HG03520 (cell line): ENCODE results near the gene ZSCAN10.
A peak's percentile ranks its signal among the peaks of the same experiment; 100 is the strongest.
"Not testable (repeated sequence)": the region's sequence is repeated elsewhere in the genome, so short reads cannot be mapped to it uniquely, and the experiment has no call there.

Experiments
- ATAC-seq: cut with Tn5 transposase; IDR thresholded peaks from one replicate; pipeline ENCODE4 v1.9.1; 2021; ENCODE audit warnings: mild to moderate bottlenecking, moderate library complexity; ENCODE audit not compliant: unreplicated experiment

ZSCAN10 gene

DNA sequence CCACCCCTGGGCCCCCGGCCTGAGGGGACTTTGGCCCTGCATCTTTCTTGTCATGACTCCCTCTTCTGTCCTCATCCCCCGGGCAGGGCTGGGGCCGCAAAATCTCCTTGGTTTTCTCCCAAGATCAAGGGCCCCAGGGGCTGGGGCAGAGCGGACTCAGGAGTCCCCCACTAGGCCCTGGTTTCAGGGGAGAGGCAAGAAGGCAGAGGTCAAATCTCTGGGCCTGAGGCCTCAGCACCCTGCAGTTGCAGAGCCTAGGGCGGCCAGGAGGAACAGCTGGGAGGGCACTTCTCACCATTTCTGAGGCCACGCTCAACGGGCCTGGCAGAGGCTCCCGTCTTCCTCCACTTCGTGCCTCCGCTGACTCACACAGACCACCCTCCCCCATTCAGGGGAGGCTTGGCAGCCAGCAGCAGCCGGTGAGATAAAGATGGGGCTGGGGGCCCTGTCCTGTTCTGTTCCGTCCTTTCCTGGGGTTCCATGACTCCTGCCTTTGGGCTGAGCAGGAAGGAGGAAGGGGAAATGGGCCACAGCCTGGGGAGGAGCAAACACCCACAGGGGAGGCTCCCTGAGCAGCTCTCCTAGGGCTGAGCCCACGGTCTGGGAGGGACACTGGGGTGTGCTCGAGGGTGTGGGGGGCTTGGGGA, 12.4 kb downstream of the ZSCAN10 start:
- no peak for ATAC-seq

DNA sequence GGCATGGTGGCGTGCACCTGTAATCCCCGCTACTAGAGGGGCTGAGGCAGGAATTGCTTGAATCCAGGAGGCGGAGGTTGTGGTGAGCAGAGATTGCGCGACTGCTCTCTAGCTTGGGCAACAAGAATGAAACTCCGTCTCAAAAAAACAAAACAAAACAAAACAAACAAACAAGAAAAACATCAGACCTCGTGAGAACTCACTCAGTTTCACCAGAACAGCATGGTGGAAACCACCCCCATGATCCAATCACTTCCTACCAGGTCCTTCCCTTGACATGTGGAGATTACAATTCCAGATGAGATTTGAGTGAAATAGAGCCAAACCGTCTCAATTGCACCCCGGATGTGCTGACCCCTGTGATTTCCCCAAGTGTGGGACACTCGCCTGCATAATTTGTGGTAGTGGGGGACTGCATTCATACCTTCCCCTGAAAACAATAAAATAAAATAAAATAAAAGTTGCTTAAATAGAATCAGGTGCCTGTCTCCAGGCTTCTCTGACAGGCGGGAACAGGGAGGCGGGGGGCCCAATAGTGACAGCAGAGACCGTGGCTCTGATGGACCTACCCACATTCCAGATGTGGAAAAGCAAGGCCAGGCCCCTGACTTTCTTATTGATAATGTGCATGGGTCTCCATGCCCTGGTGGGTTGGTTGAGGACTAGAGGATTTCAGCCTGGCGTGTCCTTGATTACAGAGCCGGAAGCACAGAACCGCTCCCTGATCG, 13.1 kb downstream of the ZSCAN10 start:
- no peak for ATAC-seq

- ATAC-seq = no peak
Measured at GRCh38 chr16:3084969-3085670, 14.0 kb downstream of the ZSCAN10 start.

DNA sequence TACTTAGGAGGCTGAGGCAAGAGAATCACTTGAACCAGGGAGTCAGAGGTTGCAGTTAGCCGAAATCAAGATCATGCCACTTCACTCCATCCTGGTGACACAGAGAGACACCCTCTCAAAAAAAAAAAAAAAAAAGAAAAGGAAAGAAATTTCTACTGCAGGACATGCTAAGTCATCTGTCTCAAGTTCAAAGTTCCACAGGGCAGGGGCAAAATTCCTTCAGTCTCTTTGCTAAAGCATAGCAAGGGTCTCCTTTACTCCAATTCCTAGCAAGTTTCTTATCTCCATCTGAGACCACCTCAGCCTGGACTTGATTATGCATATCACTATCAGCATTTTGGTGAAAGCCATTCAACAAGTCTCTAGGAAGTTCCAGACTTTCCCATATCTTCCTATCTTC, 14.6 kb downstream of the ZSCAN10 start:
- ATAC-seq = no peak

- ATAC-seq = not testable (repeated sequence)
Measured at GRCh38 chr16:3083408-3083807, 15.7 kb downstream of the ZSCAN10 start.

GRCh38 chr16:3081957-3082356, 17.1 kb downstream of the ZSCAN10 start:
- not testable (repeated sequence) for ATAC-seq

- ATAC-seq = no peak
Measured at GRCh38 chr16:3080024-3080423, 19.1 kb downstream of the ZSCAN10 start.

- ATAC-seq = no peak
Measured at GRCh38 chr16:3076577-3076976, 22.5 kb downstream of the ZSCAN10 start.

- ATAC-seq = not testable (repeated sequence)
Measured at GRCh38 chr16:3075946-3076345, 23.1 kb downstream of the ZSCAN10 start.

DNA sequence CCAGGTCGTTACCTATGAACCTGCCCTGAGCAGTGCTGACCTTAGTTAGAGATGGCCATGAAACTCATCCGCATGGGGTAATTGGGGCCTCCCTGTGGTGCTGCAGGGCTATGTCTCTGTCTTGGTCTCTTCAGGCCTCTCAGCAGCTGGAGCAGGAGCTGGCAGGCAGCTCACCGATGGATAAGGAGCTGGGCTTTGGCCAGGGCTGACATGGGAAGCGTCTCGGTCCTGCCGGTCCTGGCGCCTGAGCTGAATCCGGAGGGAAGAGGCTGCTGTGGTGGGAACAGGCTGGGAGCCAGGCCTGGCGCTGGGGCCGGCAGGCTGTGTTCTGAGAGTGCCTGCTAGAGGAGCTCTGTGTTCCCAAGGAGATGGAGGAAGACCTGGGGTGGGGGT, 23.6 kb downstream of the ZSCAN10 start:
- ATAC-seq = no peak

DNA sequence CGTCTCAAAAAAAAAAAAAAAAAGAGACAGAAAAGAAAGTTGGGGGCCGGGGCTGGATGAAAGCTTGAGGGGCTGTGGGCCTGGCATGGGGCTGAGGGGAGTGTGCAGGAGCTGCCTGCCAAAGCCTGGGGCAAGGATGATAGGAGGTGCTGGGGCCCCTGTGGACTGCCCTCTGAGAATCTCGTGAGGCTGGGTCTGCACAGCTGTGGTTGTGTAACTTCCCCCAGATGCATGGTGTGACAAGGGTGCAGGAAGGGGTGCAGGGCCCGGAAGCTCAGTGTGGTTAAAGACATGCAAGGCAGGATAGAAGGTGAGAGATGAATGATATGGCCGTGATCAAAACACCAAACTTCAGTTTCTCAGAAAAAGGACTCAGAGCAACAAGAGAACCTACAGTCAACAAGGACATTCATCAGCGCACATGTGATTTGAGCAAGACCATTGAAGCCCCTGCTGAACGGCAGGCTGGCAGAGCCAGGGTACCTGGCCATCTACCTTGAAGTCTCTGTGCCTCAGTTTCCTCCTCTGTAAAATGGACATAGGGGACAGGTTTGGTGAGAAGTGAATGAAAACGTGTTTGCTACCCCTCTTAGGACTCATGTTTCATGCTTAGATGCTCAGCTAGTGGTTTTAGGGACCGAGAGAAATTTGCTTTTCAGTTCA, 24.1 kb downstream of the ZSCAN10 start:
- ATAC-seq = peak; percentile 51

DNA sequence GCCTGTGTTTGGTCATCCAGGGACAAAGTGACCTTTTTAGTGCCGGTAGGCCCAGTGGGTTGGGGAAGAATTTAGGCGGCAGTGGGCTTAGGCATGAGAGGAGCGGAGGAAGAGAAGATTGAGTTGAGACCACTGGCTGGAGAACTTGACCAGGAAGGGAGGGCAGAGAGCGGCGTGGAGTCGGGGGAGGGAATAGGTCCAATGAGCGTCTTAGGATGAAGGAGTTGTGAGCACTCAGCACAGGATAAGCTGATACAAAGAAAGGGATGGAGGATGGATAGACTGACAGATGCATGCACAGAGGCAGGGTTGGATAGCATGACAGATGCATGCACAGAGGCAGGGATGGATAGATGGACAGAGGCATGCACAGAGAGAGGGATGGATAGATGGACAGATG, 25.6 kb downstream of the ZSCAN10 start:
- no peak for ATAC-seq

- ATAC-seq = not testable (repeated sequence)
Measured at GRCh38 chr16:3072576-3073263, 26.4 kb downstream of the ZSCAN10 start.

DNA sequence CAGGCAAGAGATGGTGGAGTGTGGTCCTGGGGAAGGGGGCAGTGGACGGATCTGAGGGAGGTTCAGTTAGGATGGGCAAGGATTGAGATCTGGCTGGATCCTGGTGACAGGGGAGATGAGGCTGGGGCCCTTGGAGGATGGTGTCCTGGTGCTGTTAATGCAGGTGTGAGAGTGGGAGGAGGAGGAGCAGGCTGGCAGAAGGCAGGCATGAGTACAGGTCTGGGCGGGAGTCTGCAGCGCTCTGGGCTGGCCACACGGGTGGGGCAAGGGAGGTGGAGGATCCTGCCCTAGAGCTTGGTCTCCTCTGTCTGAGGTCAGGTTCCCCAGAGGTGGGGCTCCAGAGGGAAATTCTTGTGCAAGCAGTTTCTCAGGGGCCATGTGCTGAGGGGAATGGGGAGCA, 26.9 kb downstream of the ZSCAN10 start:
- not testable (repeated sequence) for ATAC-seq

DNA sequence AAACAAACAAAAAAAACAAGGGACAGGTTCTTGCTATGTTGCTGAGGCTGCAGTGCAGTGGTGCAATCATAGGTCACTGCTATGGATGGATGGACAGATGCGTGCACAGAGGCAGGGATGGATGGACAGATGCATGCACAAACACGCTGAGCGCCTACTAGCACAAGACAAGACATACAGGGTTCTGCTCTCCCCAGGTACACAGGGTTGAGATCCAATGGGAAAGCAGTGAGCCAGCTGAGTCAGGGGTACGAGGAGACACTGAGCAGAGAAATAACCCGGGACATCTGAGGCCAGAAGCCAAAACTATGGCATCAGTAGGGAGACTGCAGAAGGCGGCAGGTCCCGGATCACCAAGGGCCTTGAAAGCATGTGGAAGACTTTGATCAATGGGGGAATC, 27.4 kb downstream of the ZSCAN10 start:
- ATAC-seq = no peak

DNA sequence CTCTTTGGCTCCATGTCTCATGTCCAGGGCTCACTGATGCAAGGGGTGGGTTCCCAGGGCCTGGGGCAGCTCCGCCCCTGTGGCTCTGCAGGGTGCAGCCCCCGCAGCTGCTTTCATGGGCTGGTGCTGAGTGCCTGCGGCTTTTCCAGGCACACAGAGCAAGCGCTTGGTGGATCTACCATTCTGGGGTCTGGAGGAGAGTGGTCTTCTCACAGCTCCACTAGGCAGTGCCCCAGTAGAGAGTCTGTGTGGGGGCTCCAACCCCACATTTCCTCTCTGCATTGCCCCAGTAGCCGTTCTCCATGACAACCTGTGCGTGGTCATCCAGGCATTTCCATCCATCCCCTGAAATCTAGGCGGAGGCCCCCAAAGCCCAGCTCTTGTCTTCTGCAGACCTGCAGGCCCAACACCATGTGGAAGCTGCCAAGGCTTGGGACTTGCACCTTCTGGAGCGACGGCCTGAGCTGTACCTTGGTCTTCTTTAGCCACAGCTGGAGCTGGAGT, 28.4 kb downstream of the ZSCAN10 start:
- no peak for ATAC-seq

DNA sequence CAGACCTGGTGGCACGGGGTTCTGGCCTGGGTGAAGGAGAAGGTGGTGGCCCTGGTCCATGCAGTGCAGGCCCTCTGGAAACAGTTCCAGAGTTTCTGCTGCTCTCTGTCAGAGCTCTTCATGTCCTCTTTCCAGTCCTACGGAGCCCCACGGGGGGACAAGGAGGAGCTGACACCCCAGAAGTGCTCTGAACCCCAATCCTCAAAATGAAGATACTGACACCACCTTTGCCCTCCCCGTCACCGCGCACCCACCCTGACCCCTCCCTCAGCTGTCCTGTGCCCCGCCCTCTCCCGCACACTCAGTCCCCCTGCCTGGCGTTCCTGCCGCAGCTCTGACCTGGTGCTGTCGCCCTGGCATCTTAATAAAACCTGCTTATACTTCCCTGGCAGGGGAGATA, 29.9 kb downstream of the ZSCAN10 start:
- ATAC-seq = not testable (repeated sequence)

- ATAC-seq = no peak
Measured at GRCh38 chr16:3068487-3068886, 30.6 kb downstream of the ZSCAN10 start.

DNA sequence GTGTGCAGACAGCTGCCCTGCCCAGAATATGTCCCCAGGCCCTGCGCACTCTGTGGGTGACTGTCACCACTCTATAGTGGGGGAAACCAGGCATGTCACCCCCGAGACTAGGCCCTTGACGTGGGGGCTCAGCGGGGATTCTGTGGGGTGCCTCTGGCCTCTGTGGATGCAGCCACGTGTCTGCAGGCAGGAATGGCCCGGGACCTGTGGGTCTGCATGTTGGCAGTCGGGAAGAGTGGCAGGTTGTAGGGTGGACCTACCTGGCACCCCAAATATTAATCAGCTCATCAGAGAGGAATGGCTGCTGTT, 32.7 kb downstream of the ZSCAN10 start:
- no peak for ATAC-seq

DNA sequence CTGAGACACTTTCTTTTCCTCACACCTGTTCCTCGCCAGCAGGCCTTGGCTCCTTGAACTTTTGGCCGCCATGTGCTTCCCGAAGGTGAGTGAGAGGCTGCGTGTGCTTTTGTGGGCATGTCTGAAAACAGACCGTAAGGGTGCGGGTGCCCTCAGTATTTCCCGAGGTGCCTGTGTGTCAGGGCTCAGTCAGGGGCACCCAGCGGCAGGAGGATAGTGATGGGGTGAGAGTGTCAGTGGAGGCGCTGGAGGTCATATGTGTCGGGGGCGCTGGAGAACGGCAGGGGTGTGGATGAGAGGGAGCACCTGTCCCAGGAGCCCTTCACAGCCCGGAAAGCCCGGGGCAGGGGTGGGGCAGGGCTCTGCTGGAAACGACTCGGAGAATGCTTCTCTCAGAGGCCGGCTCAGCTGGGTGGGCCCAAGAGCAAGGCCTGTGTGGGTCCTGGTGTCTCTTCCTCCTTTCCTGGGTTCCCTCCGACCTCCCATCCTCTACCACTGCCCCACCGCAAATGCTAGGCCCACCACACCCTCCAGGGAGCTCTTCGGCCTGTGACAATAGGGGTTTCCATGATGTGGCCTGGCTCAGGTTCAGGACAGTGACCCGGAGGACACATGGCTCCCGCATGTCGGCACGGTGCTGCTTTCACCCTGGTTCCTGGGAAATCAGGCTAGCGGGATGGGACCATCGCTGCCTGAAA, 33.2 kb downstream of the ZSCAN10 start:
- no peak for ATAC-seq
